ENCODE measurements around the gene IGFL4.

IGFL4 gene

GRCh38 chr19:46040952-46041500 is at the start of gene IGFL4:
TSS of gene IGFL4 (minus strand) at chr19:46041002. CDS start at chr19:46040962, 40 bp downstream.
- DNase-seq (ENCODE audit: low spot score): no peak

GRCh38 chr19:46090444-46090843 is 49.6 kb upstream of the IGFL4 start:
- DNase-seq (ENCODE audit: low spot score): no peak

- DNase-seq (ENCODE audit: low spot score): no peak
Observed at GRCh38 chr19:46089432-46089831, 48.6 kb upstream of the IGFL4 start.

- no peak for DNase-seq (ENCODE audit: low spot score)
Observed at GRCh38 chr19:46088101-46088500, 47.3 kb upstream of the IGFL4 start.

GRCh38 chr19:46085888-46086287 is 45.1 kb upstream of the IGFL4 start:
- no peak for DNase-seq (ENCODE audit: low spot score)

- DNase-seq (ENCODE audit: low spot score): no peak
Observed at GRCh38 chr19:46082728-46083050, 41.9 kb upstream of the IGFL4 start.

- DNase-seq (ENCODE audit: low spot score): no peak
Observed at GRCh38 chr19:46081928-46082727, 41.3 kb upstream of the IGFL4 start.

GRCh38 chr19:46080561-46080960 is 39.8 kb upstream of the IGFL4 start:
- no peak for DNase-seq (ENCODE audit: low spot score)

GRCh38 chr19:46079576-46079975 is 38.8 kb upstream of the IGFL4 start:
- DNase-seq (ENCODE audit: low spot score): no peak

GRCh38 chr19:46078573-46079332 is 38.0 kb upstream of the IGFL4 start:
- peak; percentile 78 for DNase-seq (ENCODE audit: low spot score)

GRCh38 chr19:46077815-46078167 is 37.0 kb upstream of the IGFL4 start:
- no peak for DNase-seq (ENCODE audit: low spot score)

GRCh38 chr19:46076951-46077814 is 36.4 kb upstream of the IGFL4 start:
- DNase-seq (ENCODE audit: low spot score): peak; percentile 89

GRCh38 chr19:46076031-46076880 is 35.5 kb upstream of the IGFL4 start:
- DNase-seq (ENCODE audit: low spot score): no peak

- peak; percentile 38 for DNase-seq (ENCODE audit: low spot score)
Observed at GRCh38 chr19:46073268-46073922, 32.6 kb upstream of the IGFL4 start.

GRCh38 chr19:46069806-46070341 is 29.1 kb upstream of the IGFL4 start:
- no peak for DNase-seq (ENCODE audit: low spot score)

- DNase-seq (ENCODE audit: low spot score): no peak
Observed at GRCh38 chr19:46068345-46069258, 27.8 kb upstream of the IGFL4 start.

GRCh38 chr19:46067691-46068090 is 26.9 kb upstream of the IGFL4 start:
- no peak for DNase-seq (ENCODE audit: low spot score)

GRCh38 chr19:46066471-46066870 is 25.7 kb upstream of the IGFL4 start:
- DNase-seq (ENCODE audit: low spot score): no peak

- DNase-seq (ENCODE audit: low spot score): no peak
Observed at GRCh38 chr19:46065486-46066071, 24.8 kb upstream of the IGFL4 start.

Measured in putamen (tissue), 1 donor.